Neural crest cell (in vitro differentiated cells): ENCODE data around the gene EIF1B. TPM values are rescaled to one million over a fixed set of nuclear protein-coding genes. Genes with fewer than 3 reads are reported as not detected.

Experiments
- DNase-seq: peaks from one replicate; pipeline ENCODE4 v3.0.0; 2021; ENCODE audit warnings: low read depth, mixed read lengths, low spot score
- H3K27ac Mint-ChIP-seq: one replicate; pipeline ENCODE4 v1.8.0; 2021; ENCODE audit warnings: mild to moderate bottlenecking, mixed read lengths; ENCODE audit not compliant: unreplicated experiment
- H3K27me3 Mint-ChIP-seq: 2 replicates; pipeline ENCODE4 v1.8.0; 2021; ENCODE audit warnings: low read depth, mild to moderate bottlenecking, mixed read lengths
- H3K36me3 Mint-ChIP-seq: 2 replicates; pipeline ENCODE4 v1.8.0; 2021; ENCODE audit warnings: low read depth, mild to moderate bottlenecking, mixed read lengths
- H3K4me1 Mint-ChIP-seq: 2 replicates; pipeline ENCODE4 v1.8.0; 2021; ENCODE audit warnings: mixed read lengths
- H3K4me3 Mint-ChIP-seq: one replicate; pipeline ENCODE4 v1.8.0; 2021; ENCODE audit warnings: mild to moderate bottlenecking, mixed read lengths
- H3K9me3 Mint-ChIP-seq: 2 replicates; pipeline ENCODE4 v1.8.0; 2021; ENCODE audit warnings: mixed read lengths
- total RNA-seq: library from RNA; stranded (reverse); gene quantifications from 2 replicates; pipeline ENCODE4 v1.2.1, GENCODE V29; 2021
- TF ChIP-seq, protein P1 (sequence below): fragments of 200-600 bp; sonication (generic); conservative IDR thresholded peaks from 2 replicates; pipeline ENCODE4 v1.5.0; 2021; ENCODE audit warnings: antibody characterized with exemption, mild to moderate bottlenecking

Gene EIF1B
- total RNA-seq, 1 donor from 2014 or later, result 91.3 TPM

DNA sequence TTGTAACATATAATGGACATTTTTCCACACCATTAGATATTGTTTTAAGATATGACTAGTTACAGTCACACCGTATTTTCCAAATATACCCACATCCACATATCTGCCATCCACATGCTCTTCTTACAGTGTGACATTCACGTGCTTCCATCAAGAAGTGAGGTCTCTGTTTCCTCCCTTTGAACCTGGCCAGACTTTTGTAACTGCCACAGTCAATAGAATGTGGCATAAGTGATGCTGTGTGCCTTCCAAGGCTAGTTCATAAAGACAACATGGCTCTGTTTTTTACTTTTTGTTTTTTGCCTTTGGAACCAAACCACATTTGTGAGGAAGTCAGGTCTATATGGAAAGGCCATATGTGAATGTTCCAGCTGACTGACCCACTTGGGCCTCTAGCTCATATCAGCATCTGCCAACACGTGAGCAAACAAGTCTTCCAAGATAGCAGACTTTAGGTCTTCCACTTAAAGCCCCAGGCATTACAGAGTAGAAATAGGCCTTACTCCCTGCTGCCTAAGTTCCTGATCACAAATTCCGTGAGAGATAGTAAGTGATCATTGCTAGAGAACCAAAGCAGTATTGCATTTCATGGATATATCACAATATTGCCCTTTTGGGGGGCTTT is 27.1 kb downstream of the EIF1B start:
- Mint-ChIP-seq H3K36me3 (no peaks in the 10 kb centered on the region), H3K4me3 (no peak overlapping the region), H3K27ac (no peak overlapping the region), H3K4me1 (no peaks in the 10 kb centered on the region), H3K9me3 (no peaks in the 10 kb centered on the region), H3K27me3 (no peaks in the 10 kb centered on the region)
- TF ChIP-seq, protein P1, sequence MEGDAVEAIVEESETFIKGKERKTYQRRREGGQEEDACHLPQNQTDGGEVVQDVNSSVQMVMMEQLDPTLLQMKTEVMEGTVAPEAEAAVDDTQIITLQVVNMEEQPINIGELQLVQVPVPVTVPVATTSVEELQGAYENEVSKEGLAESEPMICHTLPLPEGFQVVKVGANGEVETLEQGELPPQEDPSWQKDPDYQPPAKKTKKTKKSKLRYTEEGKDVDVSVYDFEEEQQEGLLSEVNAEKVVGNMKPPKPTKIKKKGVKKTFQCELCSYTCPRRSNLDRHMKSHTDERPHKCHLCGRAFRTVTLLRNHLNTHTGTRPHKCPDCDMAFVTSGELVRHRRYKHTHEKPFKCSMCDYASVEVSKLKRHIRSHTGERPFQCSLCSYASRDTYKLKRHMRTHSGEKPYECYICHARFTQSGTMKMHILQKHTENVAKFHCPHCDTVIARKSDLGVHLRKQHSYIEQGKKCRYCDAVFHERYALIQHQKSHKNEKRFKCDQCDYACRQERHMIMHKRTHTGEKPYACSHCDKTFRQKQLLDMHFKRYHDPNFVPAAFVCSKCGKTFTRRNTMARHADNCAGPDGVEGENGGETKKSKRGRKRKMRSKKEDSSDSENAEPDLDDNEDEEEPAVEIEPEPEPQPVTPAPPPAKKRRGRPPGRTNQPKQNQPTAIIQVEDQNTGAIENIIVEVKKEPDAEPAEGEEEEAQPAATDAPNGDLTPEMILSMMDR, result no peak
- no peak for DNase-seq

DNA sequence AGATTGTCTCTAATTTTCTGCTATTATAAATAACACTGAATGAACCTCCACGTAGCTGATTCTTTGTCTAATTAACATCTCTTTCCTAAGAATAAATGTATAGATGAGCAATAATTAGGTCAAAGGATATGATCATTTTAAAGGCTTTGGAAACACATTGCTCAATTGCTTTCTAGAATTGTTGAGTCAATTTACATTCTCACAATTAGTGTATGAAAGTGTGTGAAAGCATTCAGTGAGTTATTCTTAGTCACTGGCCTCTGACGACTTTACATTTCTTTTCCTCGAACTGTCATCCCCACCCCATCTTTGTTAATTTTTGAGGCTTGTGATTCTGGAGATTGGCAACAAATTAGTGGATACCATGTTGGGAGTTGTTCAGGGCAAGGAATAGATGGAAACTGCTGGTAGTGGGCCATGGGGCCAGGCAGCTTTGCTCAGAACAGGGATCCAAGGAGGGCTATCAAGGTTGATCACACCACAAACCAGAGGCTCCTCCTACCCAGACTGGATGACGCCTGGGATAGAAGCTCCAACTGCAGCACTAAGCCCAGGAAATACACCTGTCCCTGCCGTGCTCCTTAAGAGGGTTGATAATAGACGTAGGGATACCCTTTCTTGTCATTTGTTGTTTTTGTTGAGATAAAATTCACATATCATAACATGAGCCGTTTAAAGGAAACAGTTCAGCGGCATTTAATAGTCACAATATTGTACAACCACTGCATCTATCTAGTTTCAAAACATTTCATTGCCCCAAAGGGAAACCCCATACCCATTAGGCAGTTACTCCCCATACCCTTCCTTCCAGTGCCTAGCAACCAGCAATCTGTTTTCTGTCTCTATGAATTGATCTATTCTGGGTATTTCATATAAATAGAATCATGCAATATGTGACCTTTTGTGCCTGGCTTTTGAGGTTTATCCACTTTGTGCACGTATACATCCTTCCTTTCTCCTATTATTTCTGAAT is 27.9 kb downstream of the EIF1B start:
- H3K4me1 Mint-ChIP-seq, result no peaks in the 10 kb centered on the region
- no peaks in the 10 kb centered on the region for H3K36me3 Mint-ChIP-seq
- DNase-seq, result no peak
- TF ChIP-seq, protein P1, result no peak
- H3K9me3 Mint-ChIP-seq, result no peaks in the 10 kb centered on the region
- no peaks in the 10 kb centered on the region for H3K27me3 Mint-ChIP-seq
- no peak overlapping the region for H3K4me3 Mint-ChIP-seq
- H3K27ac Mint-ChIP-seq, result no peak overlapping the region

DNA sequence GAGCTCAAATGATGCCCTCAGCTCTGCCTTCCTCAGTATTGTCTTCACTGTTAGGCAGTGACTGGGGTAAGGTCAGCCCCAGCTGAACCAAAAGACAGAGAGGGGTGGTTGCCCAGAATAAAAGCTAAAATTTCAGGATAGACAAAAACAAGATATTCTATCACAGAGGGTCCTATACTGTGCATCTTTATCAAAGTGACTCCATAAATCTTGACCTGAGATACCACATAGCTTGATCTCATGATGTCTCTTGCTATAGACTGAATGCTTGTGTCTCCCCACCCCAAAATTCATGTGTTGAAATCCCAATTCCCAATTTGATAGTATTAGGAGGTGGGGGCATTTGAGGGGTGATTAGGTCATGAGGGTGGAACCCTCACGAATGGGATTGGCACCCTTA is 30.4 kb downstream of the EIF1B start:
- DNase-seq, result no peak
- no peaks in the 10 kb centered on the region for H3K27me3 Mint-ChIP-seq
- no peaks in the 10 kb centered on the region for H3K4me1 Mint-ChIP-seq
- no peak overlapping the region for H3K27ac Mint-ChIP-seq
- TF ChIP-seq, protein P1, result no peak
- no peaks in the 10 kb centered on the region for H3K9me3 Mint-ChIP-seq
- no peak overlapping the region for H3K4me3 Mint-ChIP-seq
- no peaks in the 10 kb centered on the region for H3K36me3 Mint-ChIP-seq

DNA sequence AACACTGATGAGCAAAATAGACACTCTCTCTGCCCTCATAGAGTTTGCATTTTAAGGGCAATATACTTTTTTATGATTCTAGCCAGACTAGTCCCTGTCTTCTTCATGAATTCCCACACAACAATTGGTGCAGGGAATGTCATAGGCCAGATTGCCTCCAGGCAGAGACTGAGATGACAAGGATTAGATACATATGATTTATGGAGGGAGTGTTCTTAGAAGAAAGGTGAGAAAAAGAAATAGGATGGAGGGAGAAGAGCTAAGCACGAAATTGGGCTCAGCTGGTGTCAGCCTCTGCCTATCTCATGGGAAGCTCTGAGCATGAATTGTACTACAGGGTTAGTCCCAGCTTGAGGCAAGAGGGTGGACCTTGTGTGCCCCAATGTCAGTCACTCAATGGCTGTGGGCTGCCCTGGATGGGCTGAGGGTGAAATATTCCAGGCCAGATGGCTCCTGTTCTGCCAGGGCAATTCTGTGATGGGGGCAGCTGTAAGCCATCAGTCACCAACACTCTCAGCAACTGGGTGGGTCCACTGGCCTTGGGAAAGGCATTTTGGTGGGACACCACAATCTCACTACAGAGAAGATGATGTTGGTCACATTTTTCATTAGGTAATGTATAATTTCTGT is 31.1 kb downstream of the EIF1B start:
- Mint-ChIP-seq H3K27ac (no peak overlapping the region), H3K27me3 (no peaks in the 10 kb centered on the region), H3K36me3 (no peaks in the 10 kb centered on the region), H3K4me3 (no peak overlapping the region), H3K4me1 (no peaks in the 10 kb centered on the region), H3K9me3 (no peaks in the 10 kb centered on the region)
- no peak for DNase-seq
- TF ChIP-seq, protein P1, result no peak

DNA sequence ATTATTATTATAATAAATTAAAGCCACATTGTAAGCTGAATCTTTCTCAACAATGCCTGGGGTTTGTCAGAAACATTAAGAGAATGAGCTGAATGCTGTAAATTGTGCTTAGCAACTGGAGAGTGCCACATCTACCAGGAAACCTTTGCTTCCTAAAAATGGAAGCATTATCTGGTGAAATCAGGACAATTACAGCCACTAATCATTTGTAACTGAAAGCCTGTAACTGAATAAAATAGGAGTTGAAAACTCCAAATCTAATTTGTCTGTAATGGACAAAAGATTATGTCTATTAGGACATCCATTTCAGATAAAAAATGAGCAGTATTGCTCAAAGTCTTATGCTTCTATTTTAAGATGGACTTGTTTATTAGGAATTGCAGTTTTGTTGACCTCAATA is 32.2 kb downstream of the EIF1B start:
- no peaks in the 10 kb centered on the region for H3K36me3 Mint-ChIP-seq
- no peaks in the 10 kb centered on the region for H3K9me3 Mint-ChIP-seq
- H3K27me3 Mint-ChIP-seq, result no peaks in the 10 kb centered on the region
- H3K4me1 Mint-ChIP-seq, result no peaks in the 10 kb centered on the region
- H3K27ac Mint-ChIP-seq, result no peak overlapping the region
- TF ChIP-seq, protein P1, result no peak
- DNase-seq, result no peak
- H3K4me3 Mint-ChIP-seq, result no peak overlapping the region
